ENCODE measurements around the gene LPCAT1.
A peak's percentile ranks its signal among the peaks of the same experiment; 100 is the strongest.

LPCAT1 gene

GRCh38 chr5:1526681-1527131, 2.9 kb upstream of the LPCAT1 start:
- no peak overlapping the region for H3K9ac ChIP-seq (ENCODE audit: insufficient read length, low read depth)
- no peaks in the 10 kb centered on the region for H3K36me3 ChIP-seq (ENCODE audit: insufficient read depth, insufficient read length, low read length)
- H3K27me3 ChIP-seq (ENCODE audit: insufficient read depth, insufficient read length), result no peaks in the 10 kb centered on the region
- DNase-seq (ENCODE audit: low read depth, low spot score), result no peak
- peaks cover 2% of the 10 kb centered on the region for H3K4me1 ChIP-seq (ENCODE audit: insufficient read depth, insufficient read length)
- TF ChIP-seq ZNF274 (IDR thresholded peaks at IDR 0.05; ENCODE audit: low read depth, low read length) (no peak), YY1 (IDR thresholded peaks at IDR 0.05; ENCODE audit: insufficient read depth, insufficient read length) (no peak), SUZ12 (IDR thresholded peaks at IDR 0.05; ENCODE audit: extremely low read depth, insufficient read depth, insufficient read length) (no peak)
- no peaks in the 10 kb centered on the region for H3K9me3 ChIP-seq (ENCODE audit: insufficient read depth, low read length)
- no peak overlapping the region for H3K4me3 ChIP-seq (ENCODE audit: insufficient read length, low read depth)

DNA sequence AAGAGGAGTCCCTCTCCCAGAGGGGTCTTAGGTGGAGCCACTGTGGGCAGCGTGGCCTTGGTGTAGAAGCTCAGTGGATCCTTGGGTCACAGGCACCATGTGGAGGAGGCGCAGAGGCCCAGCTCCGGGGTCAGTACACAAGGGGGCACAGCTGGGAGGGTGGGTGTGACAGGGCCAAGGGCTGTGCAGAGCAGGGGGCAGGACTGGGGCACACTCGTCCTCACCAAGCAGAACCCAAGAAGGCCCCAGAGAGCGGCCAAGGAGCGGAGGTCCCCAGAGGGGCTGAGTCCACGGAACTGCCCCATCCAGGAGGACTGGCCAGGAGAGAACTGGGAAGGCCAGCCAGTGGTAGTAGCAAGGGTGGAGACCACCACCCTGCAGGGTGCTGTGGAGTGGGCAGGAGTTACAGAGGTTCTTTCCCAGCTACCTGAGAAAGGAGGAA, 2.5 kb upstream of the LPCAT1 start:
- DNase-seq (ENCODE audit: low read depth, low spot score), result no peak
- Histone ChIP-seq H3K4me1 (ENCODE audit: insufficient read depth, insufficient read length) (peaks cover 2% of the 10 kb centered on the region), H3K4me3 (ENCODE audit: insufficient read length, low read depth) (no peak overlapping the region), H3K27me3 (ENCODE audit: insufficient read depth, insufficient read length) (no peaks in the 10 kb centered on the region), H3K9me3 (ENCODE audit: insufficient read depth, low read length) (no peaks in the 10 kb centered on the region), H3K36me3 (ENCODE audit: insufficient read depth, insufficient read length, low read length) (peaks cover 1% of the 10 kb centered on the region), H3K9ac (ENCODE audit: insufficient read length, low read depth) (no peak overlapping the region)
- TF ChIP-seq SUZ12 (IDR thresholded peaks at IDR 0.05; ENCODE audit: extremely low read depth, insufficient read depth, insufficient read length) (no peak), ZNF274 (IDR thresholded peaks at IDR 0.05; ENCODE audit: low read depth, low read length) (no peak), YY1 (IDR thresholded peaks at IDR 0.05; ENCODE audit: insufficient read depth, insufficient read length) (no peak)

DNA sequence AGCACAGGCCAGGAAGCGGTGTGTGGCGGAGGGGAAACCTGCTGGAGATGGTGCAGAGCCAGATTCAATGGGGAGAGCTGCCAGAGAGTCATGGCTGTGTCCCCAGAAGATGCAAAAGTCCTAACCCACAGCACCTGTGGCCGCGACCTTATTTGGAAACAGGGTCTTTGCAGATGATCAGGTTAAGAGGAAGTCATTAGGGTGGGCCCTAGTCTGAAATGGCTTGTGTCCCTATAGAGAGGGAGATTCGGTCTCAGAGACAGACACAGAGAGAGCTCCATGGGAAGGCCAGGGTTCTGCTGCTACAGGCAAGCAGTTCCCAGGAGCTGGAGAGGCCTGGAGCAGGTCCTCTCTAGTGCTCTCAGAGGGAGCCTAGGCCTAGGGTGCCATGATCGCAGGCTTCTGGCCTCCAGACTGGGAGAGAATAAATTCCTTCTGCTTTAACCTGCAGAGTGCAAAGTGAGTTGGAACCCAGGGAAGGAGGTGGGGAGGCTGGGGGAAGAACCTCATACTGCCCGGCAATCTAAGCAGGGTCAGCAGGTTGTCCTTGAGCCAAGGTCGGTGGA, 1.9 kb upstream of the LPCAT1 start:
- H3K36me3 ChIP-seq (ENCODE audit: insufficient read depth, insufficient read length, low read length), result peaks cover 6% of the 10 kb centered on the region
- TF ChIP-seq YY1 (IDR thresholded peaks at IDR 0.05; ENCODE audit: insufficient read depth, insufficient read length) (no peak), SUZ12 (IDR thresholded peaks at IDR 0.05; ENCODE audit: extremely low read depth, insufficient read depth, insufficient read length) (no peak), ZNF274 (IDR thresholded peaks at IDR 0.05; ENCODE audit: low read depth, low read length) (no peak)
- H3K4me3 ChIP-seq (ENCODE audit: insufficient read length, low read depth), result no peak overlapping the region
- H3K9me3 ChIP-seq (ENCODE audit: insufficient read depth, low read length), result no peaks in the 10 kb centered on the region
- no peaks in the 10 kb centered on the region for H3K27me3 ChIP-seq (ENCODE audit: insufficient read depth, insufficient read length)
- no peak for DNase-seq (ENCODE audit: low read depth, low spot score)
- H3K4me1 ChIP-seq (ENCODE audit: insufficient read depth, insufficient read length), result peaks cover 5% of the 10 kb centered on the region
- H3K9ac ChIP-seq (ENCODE audit: insufficient read length, low read depth), result no peak overlapping the region

DNA sequence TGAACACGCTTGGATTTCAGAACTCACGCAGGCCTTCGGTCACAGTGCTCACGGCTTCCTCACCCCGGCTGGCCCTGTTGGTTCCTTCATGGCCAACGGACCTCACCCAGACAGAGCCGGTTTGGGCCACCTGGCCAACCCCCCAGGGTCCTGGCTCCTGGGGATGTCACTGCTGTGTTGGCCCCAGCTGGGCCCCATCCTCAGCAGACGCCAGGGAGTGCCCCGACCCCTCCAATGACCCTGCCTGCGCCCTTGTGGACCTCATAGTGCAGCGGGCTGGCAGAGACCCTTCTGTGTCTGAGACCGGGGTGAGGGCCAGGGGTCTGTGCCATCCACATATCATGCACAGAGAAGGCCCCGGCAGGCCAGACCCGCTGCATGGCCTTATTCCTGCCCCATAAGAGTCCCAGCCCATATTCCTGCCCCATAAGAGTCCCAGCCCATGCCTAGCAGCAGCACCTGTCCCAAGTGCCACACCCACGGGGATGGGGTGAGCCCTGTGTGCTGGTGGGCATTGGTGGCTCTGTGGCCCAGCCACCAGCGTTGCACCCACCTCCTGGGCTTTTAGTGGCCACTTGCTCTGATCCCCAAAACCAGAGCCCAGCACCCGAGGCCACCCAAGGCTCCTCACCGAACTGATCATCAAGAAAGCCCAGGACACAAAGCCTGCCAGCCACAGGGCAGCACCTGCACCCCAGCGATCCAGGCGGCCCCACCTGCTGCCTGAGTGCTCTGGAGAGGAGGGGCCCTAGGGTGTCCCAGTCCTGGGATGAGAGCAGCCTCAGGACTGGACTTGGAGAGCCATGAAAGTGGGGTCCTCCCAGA, 1.3 kb upstream of the LPCAT1 start:
- Histone ChIP-seq H3K9ac (ENCODE audit: insufficient read length, low read depth) (peak overlapping the region; percentile 88), H3K27me3 (ENCODE audit: insufficient read depth, insufficient read length) (no peaks in the 10 kb centered on the region), H3K9me3 (ENCODE audit: insufficient read depth, low read length) (no peaks in the 10 kb centered on the region), H3K4me1 (ENCODE audit: insufficient read depth, insufficient read length) (peaks cover 5% of the 10 kb centered on the region), H3K4me3 (ENCODE audit: insufficient read length, low read depth) (no peak overlapping the region), H3K36me3 (ENCODE audit: insufficient read depth, insufficient read length, low read length) (peaks cover 10% of the 10 kb centered on the region)
- no peak for DNase-seq (ENCODE audit: low read depth, low spot score)
- TF ChIP-seq YY1 (IDR thresholded peaks at IDR 0.05; ENCODE audit: insufficient read depth, insufficient read length) (no peak), ZNF274 (IDR thresholded peaks at IDR 0.05; ENCODE audit: low read depth, low read length) (no peak), SUZ12 (IDR thresholded peaks at IDR 0.05; ENCODE audit: extremely low read depth, insufficient read depth, insufficient read length) (no peak)

DNA sequence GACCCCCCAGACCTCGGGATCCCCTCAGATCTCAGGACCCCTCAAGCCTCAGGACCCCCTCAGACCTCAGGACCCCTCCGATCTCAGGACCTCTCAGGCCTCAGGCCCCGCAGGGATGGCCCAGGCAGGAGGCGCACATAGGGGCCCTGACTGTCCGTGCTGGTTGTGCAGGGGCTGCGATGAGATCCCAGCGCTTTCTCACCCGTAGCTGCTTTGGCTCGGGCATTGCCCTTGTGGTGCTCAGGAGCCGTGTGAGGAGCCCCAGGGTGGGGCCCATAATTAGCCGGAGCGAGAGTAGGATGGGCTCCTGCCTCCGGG, 680 bp upstream of the LPCAT1 start:
- peaks cover 7% of the 10 kb centered on the region for H3K4me1 ChIP-seq (ENCODE audit: insufficient read depth, insufficient read length)
- peak overlapping the region; percentile 39 for H3K4me3 ChIP-seq (ENCODE audit: insufficient read length, low read depth)
- H3K27me3 ChIP-seq (ENCODE audit: insufficient read depth, insufficient read length), result no peaks in the 10 kb centered on the region
- H3K9me3 ChIP-seq (ENCODE audit: insufficient read depth, low read length), result no peaks in the 10 kb centered on the region
- H3K36me3 ChIP-seq (ENCODE audit: insufficient read depth, insufficient read length, low read length), result peaks cover 16% of the 10 kb centered on the region
- H3K9ac ChIP-seq (ENCODE audit: insufficient read length, low read depth), result peak overlapping the region; percentile 88
- DNase-seq (ENCODE audit: low read depth, low spot score), result no peak
- TF ChIP-seq ZNF274 (IDR thresholded peaks at IDR 0.05; ENCODE audit: low read depth, low read length), result no peak
- TF ChIP-seq YY1 (IDR thresholded peaks at IDR 0.05; ENCODE audit: insufficient read depth, insufficient read length), result no peak
- TF ChIP-seq SUZ12 (IDR thresholded peaks at IDR 0.05; ENCODE audit: extremely low read depth, insufficient read depth, insufficient read length), result no peak

DNA sequence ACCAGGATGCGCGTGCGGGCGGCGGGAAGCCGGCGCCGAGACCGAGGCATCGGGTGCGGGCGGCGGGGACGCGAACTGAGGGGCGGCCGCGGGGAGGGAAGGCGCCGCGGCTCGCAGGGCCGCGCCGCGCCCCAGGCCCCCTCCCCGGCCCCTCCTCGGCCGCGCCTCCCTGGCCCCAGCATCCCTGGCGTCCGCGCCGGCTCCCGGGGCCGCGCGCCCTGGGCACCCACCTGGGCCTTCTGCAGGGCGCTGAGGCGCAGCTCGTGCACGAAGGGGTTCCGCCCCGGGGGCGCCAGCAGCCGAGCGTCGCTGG, 324 bp downstream of the LPCAT1 start:
- Histone ChIP-seq H3K9me3 (ENCODE audit: insufficient read depth, low read length) (no peaks in the 10 kb centered on the region), H3K9ac (ENCODE audit: insufficient read length, low read depth) (peak overlapping the region; percentile 92), H3K27me3 (ENCODE audit: insufficient read depth, insufficient read length) (no peaks in the 10 kb centered on the region), H3K36me3 (ENCODE audit: insufficient read depth, insufficient read length, low read length) (peaks cover 26% of the 10 kb centered on the region), H3K4me3 (ENCODE audit: insufficient read length, low read depth) (peak overlapping the region; percentile 80), H3K4me1 (ENCODE audit: insufficient read depth, insufficient read length) (peaks cover 11% of the 10 kb centered on the region)
- TF ChIP-seq ZNF274 (IDR thresholded peaks at IDR 0.05; ENCODE audit: low read depth, low read length) (no peak), YY1 (IDR thresholded peaks at IDR 0.05; ENCODE audit: insufficient read depth, insufficient read length) (no peak), SUZ12 (IDR thresholded peaks at IDR 0.05; ENCODE audit: extremely low read depth, insufficient read depth, insufficient read length) (no peak)
- DNase-seq (ENCODE audit: low read depth, low spot score), result no peak

GRCh38 chr5:1522601-1523479, 920 bp downstream of the LPCAT1 start:
- Histone ChIP-seq H3K36me3 (ENCODE audit: insufficient read depth, insufficient read length, low read length) (peaks cover 30% of the 10 kb centered on the region), H3K4me3 (ENCODE audit: insufficient read length, low read depth) (peak overlapping the region; percentile 80), H3K9me3 (ENCODE audit: insufficient read depth, low read length) (no peaks in the 10 kb centered on the region), H3K27me3 (ENCODE audit: insufficient read depth, insufficient read length) (no peaks in the 10 kb centered on the region), H3K9ac (ENCODE audit: insufficient read length, low read depth) (peak overlapping the region; percentile 92), H3K4me1 (ENCODE audit: insufficient read depth, insufficient read length) (peaks cover 13% of the 10 kb centered on the region)
- TF ChIP-seq SUZ12 (IDR thresholded peaks at IDR 0.05; ENCODE audit: extremely low read depth, insufficient read depth, insufficient read length), result no peak
- no peak for TF ChIP-seq YY1 (IDR thresholded peaks at IDR 0.05; ENCODE audit: insufficient read depth, insufficient read length)
- no peak for TF ChIP-seq ZNF274 (IDR thresholded peaks at IDR 0.05; ENCODE audit: low read depth, low read length)
- DNase-seq (ENCODE audit: low read depth, low spot score), result no peak
